HG03025 (cell line): ENCODE data around the gene ITGA5.
"Not testable (repeated sequence)": the region's sequence is repeated elsewhere in the genome, so short reads cannot be mapped to it uniquely, and the experiment has no call there.

Experiments
- ATAC-seq: cut with Tn5 transposase; IDR thresholded peaks from one replicate; pipeline ENCODE4 v1.9.1; 2021; ENCODE audit warnings: mild to moderate bottlenecking, moderate library complexity; ENCODE audit not compliant: unreplicated experiment, low FRiP score

The ITGA5 gene

DNA sequence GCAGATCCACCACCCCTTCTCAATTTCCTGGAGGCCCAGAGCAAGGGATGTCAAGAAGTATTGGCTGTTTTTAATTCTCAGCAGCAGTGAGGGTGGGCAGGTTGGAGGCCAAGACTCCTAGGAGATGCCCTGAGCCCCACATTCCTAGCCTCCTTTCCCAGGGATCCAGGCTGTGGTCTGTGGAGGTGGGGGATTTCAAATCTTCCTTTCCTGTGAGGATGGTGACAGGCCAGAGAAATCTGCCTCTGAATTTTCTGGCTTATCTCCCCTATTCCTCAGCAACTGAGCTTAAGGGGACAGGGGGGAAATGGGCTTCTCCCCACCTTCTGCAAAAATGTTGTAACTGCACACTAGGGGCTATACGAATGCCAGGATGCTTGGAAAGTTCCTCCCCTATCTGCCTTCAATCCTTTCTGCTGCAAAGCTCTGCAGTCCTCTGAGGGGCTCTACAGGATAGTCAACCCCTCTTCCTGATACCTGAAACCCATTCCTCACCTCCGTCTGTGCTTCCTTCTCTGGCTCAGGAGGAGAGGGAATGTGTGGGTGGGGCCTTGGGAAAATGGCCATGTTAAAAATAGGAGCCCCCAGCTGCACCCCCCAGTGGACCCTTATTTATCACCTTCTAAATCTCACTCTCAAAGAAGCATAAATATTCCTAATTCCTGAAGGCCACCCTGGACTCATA lies 61.4 kb downstream of the ITGA5 start:
- ATAC-seq = no peak

DNA sequence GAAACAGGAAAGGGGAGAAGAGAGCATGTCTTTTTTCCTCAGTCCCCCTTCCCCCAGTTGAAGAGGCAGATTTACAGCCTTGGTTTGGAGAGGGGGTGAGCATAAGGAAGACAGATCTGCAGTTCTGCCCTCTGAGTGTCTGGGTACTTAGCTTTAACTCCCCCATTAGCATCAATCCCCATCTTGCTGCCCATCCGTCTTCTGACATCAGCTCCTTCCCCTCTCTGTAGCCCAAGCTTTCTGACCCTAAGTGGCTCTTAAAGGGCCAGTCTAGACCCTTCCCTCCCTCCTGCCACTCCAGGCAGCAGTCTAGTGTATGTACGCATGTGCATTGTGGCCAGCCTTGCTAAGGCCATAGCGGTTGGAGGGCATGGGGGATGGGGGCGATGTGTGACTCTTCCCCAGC lies 62.1 kb downstream of the ITGA5 start:
- ATAC-seq = no peak

- ATAC-seq = no peak
These were observed 62.8 kb downstream of the ITGA5 start for GRCh38 chr12:54356228-54356627.

GRCh38 chr12:54355104-54355815 lies 63.8 kb downstream of the ITGA5 start:
- no peak for ATAC-seq

DNA sequence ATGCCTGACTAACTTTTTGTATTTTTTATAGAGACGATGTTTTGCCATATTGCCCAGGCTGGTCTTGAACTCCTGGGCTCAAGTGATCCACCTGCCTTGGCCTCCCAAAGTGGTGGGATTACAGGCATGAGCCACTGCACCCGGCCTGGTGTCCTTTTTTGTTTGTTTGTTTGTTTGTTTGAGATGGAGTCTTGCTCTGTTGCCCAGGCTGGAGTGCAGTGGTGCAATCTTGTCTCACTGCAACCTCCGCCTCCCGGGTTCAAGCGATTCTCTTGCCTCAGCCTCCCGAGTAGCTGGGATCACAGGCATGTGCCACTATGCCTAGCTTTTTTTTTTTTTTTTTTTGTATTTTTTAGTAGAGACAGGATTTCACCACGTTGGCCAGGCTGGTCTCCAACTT lies 64.8 kb downstream of the ITGA5 start:
- ATAC-seq = not testable (repeated sequence)

GRCh38 chr12:54352891-54353874 lies 65.9 kb downstream of the ITGA5 start:
- no peak for ATAC-seq

DNA sequence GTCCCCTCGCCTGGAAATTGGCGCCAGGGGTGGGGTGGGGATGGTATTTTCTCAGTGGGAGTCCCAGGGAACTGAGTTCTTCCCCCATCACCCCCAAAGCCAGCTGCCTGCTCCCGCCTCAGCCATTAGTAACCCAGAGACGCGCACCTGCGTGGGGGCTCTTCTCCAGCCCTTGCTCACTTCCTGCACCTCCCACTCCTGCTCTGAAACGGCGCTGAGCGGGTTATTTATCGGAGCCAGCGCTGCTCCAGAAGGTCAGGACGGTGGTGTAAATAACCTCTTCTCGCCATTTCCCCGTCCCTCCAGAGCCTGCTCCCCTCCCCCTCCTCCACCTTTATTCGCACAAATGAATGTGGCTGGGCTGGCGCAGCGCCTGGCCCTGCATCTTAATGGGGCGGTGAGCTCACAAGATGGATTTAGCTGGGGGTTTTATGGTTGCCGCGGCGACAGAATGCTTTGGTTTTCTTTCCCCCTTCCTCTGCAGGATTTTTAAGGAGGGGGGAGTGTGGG lies 67.0 kb downstream of the ITGA5 start:
- ATAC-seq = no peak

GRCh38 chr12:54351341-54351740 lies 67.7 kb downstream of the ITGA5 start:
- no peak for ATAC-seq

DNA sequence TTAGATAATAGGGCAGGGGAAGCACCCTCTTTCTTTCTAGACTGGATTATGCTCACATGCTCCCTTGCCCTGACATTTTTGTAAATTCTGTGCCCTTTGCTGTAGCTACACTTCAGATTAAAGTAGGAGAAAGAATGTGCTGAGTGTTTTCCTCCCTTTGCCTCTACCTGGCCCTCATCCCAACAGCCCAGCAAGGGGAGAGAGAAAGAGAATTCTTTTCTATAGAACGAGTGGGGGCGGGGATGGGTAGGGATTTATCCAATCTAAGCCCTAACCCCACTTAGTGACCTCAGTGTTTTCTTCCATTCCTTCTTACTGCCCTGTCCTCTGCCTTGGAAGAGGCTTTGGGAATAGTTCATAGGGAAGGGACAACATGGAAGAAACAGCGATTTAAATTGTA lies 68.3 kb downstream of the ITGA5 start:
- ATAC-seq = no peak

DNA sequence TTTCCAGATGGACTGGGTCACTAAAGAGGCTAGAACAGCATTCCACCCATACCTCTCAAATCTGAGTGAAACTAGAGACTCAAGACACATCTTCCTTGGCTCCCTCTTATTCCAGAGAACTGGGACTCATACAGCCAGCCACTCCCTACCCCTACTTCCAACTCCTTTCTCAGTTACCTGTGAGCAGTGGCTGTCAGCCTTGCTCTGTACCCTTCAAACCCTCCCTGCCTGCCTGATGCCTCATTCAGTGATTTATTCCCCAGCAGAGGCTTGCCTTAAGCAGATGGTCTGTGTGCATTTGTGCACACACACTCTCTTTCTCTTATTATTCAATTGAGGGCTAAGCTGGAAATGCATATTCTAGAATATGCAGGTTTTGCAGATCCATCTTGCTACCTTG lies 69.4 kb downstream of the ITGA5 start:
- no peak for ATAC-seq

DNA sequence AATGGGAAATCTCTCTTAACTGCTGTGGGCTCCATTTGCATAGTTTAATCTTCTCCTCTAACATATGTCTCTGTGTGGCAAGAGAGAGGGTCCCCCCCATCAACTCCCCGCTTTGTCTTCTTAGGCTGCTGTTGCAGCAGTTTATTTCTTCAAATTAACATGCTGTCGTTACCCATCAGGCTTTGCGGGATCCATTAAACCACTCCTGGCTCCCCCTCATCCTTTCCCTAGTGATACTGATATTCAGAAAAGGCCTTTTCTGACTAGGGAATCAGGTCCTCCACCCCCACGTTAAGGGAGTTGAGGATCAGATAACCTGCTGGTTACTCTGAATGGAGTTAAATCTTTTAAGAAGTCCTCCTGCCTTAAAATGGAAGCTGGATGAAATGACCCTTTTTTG lies 70.0 kb downstream of the ITGA5 start:
- no peak for ATAC-seq
